H1 (cell line): ENCODE results near the gene ERGIC3. TPM values are rescaled to one million over a fixed set of nuclear protein-coding genes. Genes with fewer than 3 reads are reported as not detected.

Experiments
- CTCF ChIA-PET: fragments of 300-600 bp; sonication (Branson Sonifier 250); formaldehyde crosslinking; loops from one replicate; lab custom pipeline; 2021; ENCODE audit not compliant: partially characterized antibody; lab: Charles Lee
- POLR2A ChIA-PET: fragments of 300-600 bp; sonication (Branson Sonifier 250); formaldehyde crosslinking; loops from one replicate; lab custom pipeline; 2021; ENCODE audit warnings: inconsistent platforms; ENCODE audit not compliant: partially characterized antibody; lab: Charles Lee
- DNase-seq, 2 experiments: peaks; one replicate each; pipeline versions ENCODE4 v3.0.0 to v3.0.0-alpha.2; 2010 to 2022; ENCODE audit warnings: low spot score in 2 of 2, low read depth in 1 of 2, mixed read lengths in 1 of 2
- FAIRE-seq: peaks from 2 replicates; lab custom pipeline; 2011; peaks lifted over from hg19 to GRCh38; lab: Jason Lieb, UNC
- H2AFZ ChIP-seq: 2 replicates; pipeline ENCODE4 v1.8.1; 2012; ENCODE audit warnings: low read length, inconsistent platforms
- H2AK5ac ChIP-seq: 2 replicates; pipeline ENCODE4 v1.6.1; 2013; ENCODE audit warnings: low read depth, low read length
- H2BK120ac ChIP-seq: replicated peaks from 2 replicates; pipeline ENCODE3; 2013; ENCODE audit warnings: low read depth, low read length, inconsistent platforms
- H2BK12ac ChIP-seq: 2 replicates; pipeline ENCODE4 v1.6.1; 2013; ENCODE audit warnings: low read depth, low read length
- H2BK15ac ChIP-seq: 2 replicates; pipeline ENCODE4 v1.6.1; 2013; ENCODE audit warnings: low read length
- H2BK20ac ChIP-seq: 2 replicates; pipeline ENCODE4 v1.6.1; 2013; ENCODE audit warnings: low read length
- H2BK5ac ChIP-seq: 2 replicates; pipeline ENCODE4 v1.6.1; 2013; ENCODE audit warnings: low read depth, low read length
- H3K14ac ChIP-seq: 2 replicates; pipeline ENCODE4 v1.6.1; 2013; ENCODE audit warnings: inconsistent platforms; ENCODE audit not compliant: insufficient read length
- H3K18ac ChIP-seq: 2 replicates; pipeline ENCODE4 v1.6.1; 2013; ENCODE audit warnings: low read length; ENCODE audit errors: extremely low read depth
- H3K23ac ChIP-seq: 2 replicates; pipeline ENCODE4 v1.6.1; 2013; ENCODE audit warnings: inconsistent platforms; ENCODE audit not compliant: insufficient read length
- H3K23me2 ChIP-seq: 2 replicates; pipeline ENCODE4 v1.6.1; 2013; ENCODE audit warnings: low read depth, low read length
- H3K27ac ChIP-seq: 2 replicates; pipeline ENCODE4 v1.6.1; 2011; ENCODE audit warnings: low read depth, low read length, inconsistent platforms
- H3K27me3 ChIP-seq, 4 experiments: replicated peaks in 1 of 4; 1 replicate in 1 of 4; 2 replicates in 3 of 4; pipeline versions ENCODE4 v1.6.1 to v1.8.1; 2011 to 2013; ENCODE audit warnings: low read length in 3 of 4, mild to moderate bottlenecking in 3 of 4, inconsistent platforms in 2 of 4, mixed read lengths in 2 of 4, moderate library complexity in 1 of 4; ENCODE audit not compliant: control insufficient read depth in 3 of 4, insufficient read depth in 3 of 4; ENCODE audit errors: extremely low read depth in 1 of 4
- H3K36me3 ChIP-seq, 4 experiments: 2 replicates each; pipeline versions ENCODE4 v1.6.1 to v1.8.1; 2011 to 2013; ENCODE audit warnings: mild to moderate bottlenecking in 4 of 4, low read length in 3 of 4, moderate library complexity in 2 of 4, control low read depth in 1 of 4, inconsistent platforms in 1 of 4; ENCODE audit not compliant: insufficient read depth in 4 of 4, control insufficient read depth in 2 of 4
- H3K4ac ChIP-seq: replicated peaks from 2 replicates; pipeline ENCODE3; 2013; ENCODE audit warnings: low read length, low read depth, mixed read lengths, inconsistent platforms; ENCODE audit not compliant: insufficient read length
- H3K4me1 ChIP-seq, 4 experiments: replicated peaks in 1 of 4; 1 replicate in 1 of 4; 2 replicates in 3 of 4; pipeline versions ENCODE4 v1.6.1 to v1.8.1; 2011 to 2013; ENCODE audit warnings: low read length in 3 of 4, inconsistent platforms in 2 of 4, mixed read lengths in 1 of 4; ENCODE audit not compliant: insufficient read depth in 4 of 4, control insufficient read depth in 3 of 4
- H3K4me2 ChIP-seq, 2 experiments: 2 replicates each; pipeline versions ENCODE4 v1.6.1 to v1.8.1; 2011 to 2013; ENCODE audit warnings: low read depth in 2 of 2, low read length in 2 of 2, control low read depth in 1 of 2, inconsistent platforms in 1 of 2, mild to moderate bottlenecking in 1 of 2; ENCODE audit not compliant: insufficient read depth in 1 of 2
- H3K4me3 ChIP-seq, 4 experiments: fragments of 200-600, 300-600 bp in 1 of 4; sonication (generic), shearing (Covaris generic), sonication (Bioruptor Twin) in 1 of 4; 2 replicates each; pipeline versions ENCODE4 v1.5.1 to v1.8.1; 2011 to 2016; ENCODE audit warnings: low read length in 4 of 4, low read depth in 3 of 4, control low read depth in 2 of 4, inconsistent platforms in 2 of 4, mild to moderate bottlenecking in 2 of 4, mixed read lengths in 1 of 4, moderate library complexity in 1 of 4; ENCODE audit not compliant: insufficient read depth in 2 of 4; ENCODE audit errors: extremely low read depth in 1 of 4
- H3K56ac ChIP-seq: replicated peaks from 2 replicates; pipeline ENCODE3; 2013; ENCODE audit warnings: low read depth, mild to moderate bottlenecking, mixed read lengths, low read length, inconsistent platforms; ENCODE audit not compliant: insufficient read length
- H3K79me1 ChIP-seq: 2 replicates; pipeline ENCODE4 v1.6.1; 2013; ENCODE audit warnings: low read depth, low read length, control low read depth
- H3K79me2 ChIP-seq, 2 experiments: 2 replicates each; pipeline versions ENCODE4 v1.6.1 to v1.8.1; 2012 to 2013; ENCODE audit warnings: low read length in 2 of 2, mild to moderate bottlenecking in 2 of 2, inconsistent platforms in 1 of 2; ENCODE audit not compliant: insufficient read depth in 2 of 2, control insufficient read depth in 1 of 2
- H3K9ac ChIP-seq, 4 experiments: replicated peaks in 1 of 4; 1 replicate in 1 of 4; 2 replicates in 3 of 4; pipeline versions ENCODE4 v1.6.1 to v1.8.1; 2011 to 2013; ENCODE audit warnings: low read depth in 3 of 4, low read length in 3 of 4, control low read depth in 2 of 4, mild to moderate bottlenecking in 2 of 4, moderate library complexity in 2 of 4, inconsistent platforms in 1 of 4; ENCODE audit errors: extremely low read depth in 1 of 4
- H3K9me3 ChIP-seq, 2 experiments: 2 replicates each; pipeline versions ENCODE4 v1.6.1 to v1.8.1; 2012 to 2013; ENCODE audit warnings: mild to moderate bottlenecking in 2 of 2, moderate library complexity in 2 of 2, control low read depth in 1 of 2, inconsistent platforms in 1 of 2, low read depth in 1 of 2, low read length in 1 of 2, mixed read lengths in 1 of 2; ENCODE audit not compliant: insufficient read depth in 2 of 2
- H4K20me1 ChIP-seq, 2 experiments: replicated peaks in 1 of 2; 2 replicates each; pipeline versions ENCODE3 to v1.8.1; 2011 to 2013; ENCODE audit warnings: inconsistent platforms in 2 of 2, low read length in 2 of 2, mild to moderate bottlenecking in 1 of 2; ENCODE audit not compliant: insufficient read depth in 2 of 2, control insufficient read depth in 1 of 2
- H4K5ac ChIP-seq: 2 replicates; pipeline ENCODE4 v1.6.1; 2013; ENCODE audit warnings: low read length, low read depth, mixed read lengths, inconsistent platforms; ENCODE audit not compliant: insufficient read length
- H4K8ac ChIP-seq: 2 replicates; pipeline ENCODE4 v1.8.0; 2013; ENCODE audit warnings: mild to moderate bottlenecking, moderate library complexity, low read length, inconsistent platforms; ENCODE audit not compliant: insufficient read depth; ENCODE audit errors: extremely low read depth
- H4K91ac ChIP-seq: replicated peaks from 2 replicates; pipeline ENCODE3; 2013; ENCODE audit warnings: low read length, mixed read lengths, inconsistent platforms; ENCODE audit not compliant: insufficient read length
- RFX5 ChIP-seq: IDR thresholded peaks from 2 replicates; pipeline ENCODE4 v1.6.1; 2011; ENCODE audit warnings: low read depth, low read length, improper control_type of control experiment, borderline replicate concordance
- ZNF274 ChIP-seq: IDR thresholded peaks from 2 replicates; pipeline ENCODE4 v1.7.0; 2012; ENCODE audit warnings: low read length, borderline replicate concordance; ENCODE audit errors: extremely low read depth
- WGBS, 2 experiments: shearing (Covaris generic) in 1 of 2; methylation state at CpG; one replicate each; pipeline versions ENCODE4 v1.1.6 to v1.1.7; 2013 to 2015; ENCODE audit warnings: low lambda C conversion rate in 2 of 2, mixed read lengths in 2 of 2, inconsistent platforms in 1 of 2, low coverage in 1 of 2, missing lambda C conversion rate in 1 of 2; ENCODE audit not compliant: insufficient replicate concordance in 2 of 2, insufficient coverage in 1 of 2, insufficient read length in 1 of 2; ENCODE audit errors: extremely low coverage in 1 of 2, missing lambda C conversion rate in 1 of 2; 5-methylcytosine and 5-hydroxymethylcytosine counted together
- polyA plus RNA-seq, 7 experiments: library from polyadenylated mRNA; depleted of rRNA in 3 of 7; stranded (reverse) in 5 of 7; unstranded in 2 of 7; fragments of >200 nt in 5 of 7; fragments of 200-250 nt in 2 of 7; gene quantifications; 1 replicate in 5 of 7; 2 replicates in 1 of 7; 4 replicates in 1 of 7; pipeline versions ENCODE4 v1.2.1 to v1.2.3, GENCODE V29; 2011 to 2013; ENCODE audit warnings: missing spikeins in 2 of 7, mixed read lengths in 2 of 7
- total RNA-seq: library from RNA; stranded (reverse); fragmentation: NEBNext Ultra II Directional; extraction: Animal tissue kit (Norgen Biotek cat#: 25700); gene quantifications from 2 replicates; pipeline ENCODE4 v1.2.1, GENCODE V29; 2021

ERGIC3 gene
- total and polyA plus RNA-seq, 2 of the 8 experiments (the other 6 are each of a cell fraction or from before 2014, with no cell fraction given): 178 to 341 TPM

DNA sequence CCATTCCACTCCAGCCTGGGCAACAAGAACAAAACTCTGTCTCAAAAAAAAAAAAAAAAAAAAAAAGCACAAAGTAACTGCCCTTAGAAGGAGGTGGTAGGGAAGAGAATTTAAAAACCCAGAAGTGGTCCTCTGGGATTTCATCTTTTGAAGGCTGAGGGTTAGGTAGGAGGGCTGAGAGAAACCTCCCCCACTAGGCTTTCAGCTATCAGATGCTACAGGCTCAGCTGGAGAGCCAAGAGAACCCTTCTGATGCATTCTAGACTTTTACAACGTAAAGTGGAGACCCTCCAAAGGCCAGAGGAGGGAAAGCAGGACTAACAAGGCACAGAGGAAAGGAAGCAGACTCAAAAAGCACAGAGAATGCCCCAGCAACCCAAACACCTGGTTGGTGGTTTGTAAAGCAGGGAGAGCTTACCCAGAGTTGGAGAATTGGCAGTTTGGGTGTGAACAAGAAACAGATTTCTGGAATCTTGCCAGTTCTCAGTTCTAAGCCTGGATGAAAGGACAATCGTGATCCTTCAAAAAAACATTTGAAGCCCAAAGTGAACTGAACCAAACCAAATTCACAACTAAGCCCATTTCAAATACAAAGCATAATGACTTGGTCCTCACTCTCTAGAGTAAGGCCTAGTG, 50.6 kb downstream of the ERGIC3 start:
- Histone ChIP-seq H3K23ac (no peak overlapping the region), H3K27me3 (no peaks in the 10 kb centered on the region), H2AK5ac (no peak overlapping the region), H3K4me2 (no peak overlapping the region), H4K91ac (no peak overlapping the region), H3K27ac (no peak overlapping the region), H2BK15ac (no peak overlapping the region), H3K4me1 (no peaks in the 10 kb centered on the region), H3K79me1 (no peaks in the 10 kb centered on the region), H4K8ac (no peak overlapping the region), H2BK12ac (no peak overlapping the region), H4K20me1 (peaks cover 0 to 1% of the 10 kb centered on the region in 2 experiments), H2AFZ (no peak overlapping the region), H2BK120ac (no peak overlapping the region), H3K56ac (no peak overlapping the region), H3K23me2 (no peaks in the 10 kb centered on the region), H4K5ac (no peak overlapping the region), H3K9me3 (no peaks in the 10 kb centered on the region), H3K9ac (no peak overlapping the region), H3K36me3 (no peaks in the 10 kb centered on the region), H3K4me3 (no peak overlapping the region), H3K14ac (no peak overlapping the region), H2BK5ac (no peak overlapping the region), H2BK20ac (no peak overlapping the region), H3K79me2 (no peaks in the 10 kb centered on the region), H3K4ac (no peak overlapping the region), H3K18ac (no peak overlapping the region)
- ChIA-PET CTCF (interaction anchor here (0.6 to 2.1 kb wide), 5 partner anchors 11 to 1325 kb away, joined by 3 to 10 read pairs (median 4); no protein-coding TSS in a partner anchor), POLR2A (interaction anchor here (0.6 to 1.0 kb wide), 2 partner anchors 73 to 150 kb away, joined by 3 read pairs; partner anchors contain the start of gene RBM39)
- FAIRE-seq (no peak), DNase-seq (no peak)
- TF ChIP-seq ZNF274 (no peak), RFX5 (no peak)
- 45% methylated on average over 2 of the region's 2 CpGs; no CpG with 5 or more reads in 1 of the 2 experiments for whole genome bisulfite sequencing, 2 experiments
